Tibial nerve (tissue), 4 donors: ENCODE measurements around the gene MED26. TPM values are rescaled to one million over a fixed set of nuclear protein-coding genes. Genes with fewer than 3 reads are reported as not detected.

Source experiments
- DNase-seq, 2 donors: peaks; one replicate each; pipeline ENCODE4 v3.0.0-alpha.2; 2019; ENCODE audit warnings: low spot score in 2 of 2
- H3K27ac ChIP-seq, 4 donors: fragments of 200-600 bp; sonication (generic) in 3 of 4; one replicate each; pipeline ENCODE4 v1.5.1; 2017 to 2019; ENCODE audit warnings: mild to moderate bottlenecking in 1 of 4
- H3K27me3 ChIP-seq, 2 donors: fragments of 200-600 bp; sonication (generic) in 1 of 2; one replicate each; pipeline versions ENCODE4 v1.5.1 to v1.6.0; 2017 to 2019
- H3K36me3 ChIP-seq, 3 donors: fragments of 200-600 bp; sonication (generic); one replicate each; pipeline ENCODE4 v1.5.1; 2018 to 2019
- H3K4me1 ChIP-seq, 4 donors: fragments of 200-600 bp; sonication (generic) in 3 of 4; one replicate each; pipeline ENCODE4 v1.5.1; 2017 to 2019
- H3K4me3 ChIP-seq, 4 donors: fragments of 200-600 bp; sonication (generic) in 3 of 4; one replicate each; pipeline ENCODE4 v1.5.1; 2017 to 2019; ENCODE audit warnings: mild to moderate bottlenecking in 1 of 4, moderate library complexity in 1 of 4
- H3K9me3 ChIP-seq, 4 donors: fragments of 200-600 bp; sonication (generic) in 3 of 4; one replicate each; pipeline ENCODE4 v1.5.1; 2017 to 2019
- CTCF ChIP-seq, 5 experiments: fragments of 200-600 bp in 3 of 5; fragments of 450-650 bp in 2 of 5; sonication (generic) in 3 of 5; IDR thresholded peaks; one replicate each; pipeline ENCODE4 v1.5.1; 2016 to 2019; ENCODE audit warnings: antibody characterized with exemption in 5 of 5, mild to moderate bottlenecking in 3 of 5, moderate library complexity in 2 of 5
- EP300 ChIP-seq, 2 donors: sonication (generic); formaldehyde crosslinking; IDR thresholded peaks; one replicate each; pipeline ENCODE4 v1.6.1; 2017; ENCODE audit warnings: antibody characterized with exemption in 2 of 2, mild to moderate bottlenecking in 1 of 2
- POLR2A ChIP-seq, 2 donors: fragments of 450-650 bp; IDR thresholded peaks; one replicate each; pipeline ENCODE4 v1.6.1; 2017; ENCODE audit warnings: antibody characterized with exemption in 2 of 2, mild to moderate bottlenecking in 2 of 2, moderate library complexity in 2 of 2
- WGBS, 2 donors: methylation state at CpG; one replicate each; pipeline ENCODE4 v1.1.5; 2018; 5-methylcytosine and 5-hydroxymethylcytosine counted together
- total RNA-seq, 4 donors: library from RNA; depleted of rRNA; stranded (reverse); fragments of >200 nt; gene quantifications; one replicate each; pipeline ENCODE4 v1.1.0, GENCODE V29; 2016

MED26 gene
- total RNA-seq, 4 donors from 2014 or later, result 6.1 to 14.2 (median 11.7) TPM

- Histone ChIP-seq H3K4me3 (peak within 1 kb of the TSS; percentile 67 to 98 (median 90)), H3K27ac (peak within 1 kb of the TSS; percentile 39 to 92 (median 87)), H3K9me3 (no peaks in the 10 kb centered on the region), H3K4me1 (peaks cover 0 to 60% (median 25%) of the 10 kb centered on the region in 4 donors), H3K36me3 (peaks cover 0 to 67% (median 10%) of the 10 kb centered on the region in 3 donors), H3K27me3 (no peaks in the 10 kb centered on the region)
- WGBS, 2 donors, result 0 to 2% methylated on average over 30 to 60 of the region's 83 CpGs
- TF ChIP-seq CTCF (IDR thresholded peaks at IDR 0.05) (peak in 1 of 5 experiments; percentile 46), POLR2A (IDR thresholded peaks at IDR 0.05) (peak; percentile 20 to 85), EP300 (IDR thresholded peaks at IDR 0.05) (peak; percentile 96 to 98)
- peak; percentile 90 for DNase-seq
Observed at GRCh38 chr19:16572332-16573211, 55.4 kb downstream of the MED26 start, which contains the start of gene SLC35E1. TSS of gene SLC35E1 (minus strand) at chr19:16572415. CDS start at chr19:16572364, 51 bp downstream.

- no peak for DNase-seq
- H3K27me3 ChIP-seq, result no peaks in the 10 kb centered on the region
- TF ChIP-seq POLR2A (IDR thresholded peaks at IDR 0.05), result no peak
- TF ChIP-seq CTCF (IDR thresholded peaks at IDR 0.05), result no peak
- no peak for TF ChIP-seq EP300 (IDR thresholded peaks at IDR 0.05)
- peaks cover 0 to 60% (median 25%) of the 10 kb centered on the region in 4 donors for H3K4me1 ChIP-seq
- H3K27ac ChIP-seq, result peak overlapping the region; percentile 37 to 92 (median 80)
- 0 to 1% methylated on average over 18 to 36 of the region's 75 CpGs for WGBS, 2 donors
- peaks cover 0 to 67% (median 4%) of the 10 kb centered on the region in 3 donors for H3K36me3 ChIP-seq
- H3K4me3 ChIP-seq, result peak overlapping the region; percentile 67 to 98 (median 80)
- H3K9me3 ChIP-seq, result no peaks in the 10 kb centered on the region
Observed at GRCh38 chr19:16571822-16572331, 56.1 kb downstream of the MED26 start.

- H3K4me1 ChIP-seq, result peaks cover 0 to 60% (median 25%) of the 10 kb centered on the region in 4 donors
- no peak for DNase-seq
- peak overlapping the region in 3 of 4 donors; percentile 72 to 92 (median 88) for H3K27ac ChIP-seq
- 16 to 19% methylated on average over 5 to 6 of the region's 6 CpGs for WGBS, 2 donors
- H3K9me3 ChIP-seq, result no peaks in the 10 kb centered on the region
- TF ChIP-seq CTCF (IDR thresholded peaks at IDR 0.05) (no peak), EP300 (IDR thresholded peaks at IDR 0.05) (no peak), POLR2A (IDR thresholded peaks at IDR 0.05) (no peak)
- peak overlapping the region; percentile 67 to 98 (median 80) for H3K4me3 ChIP-seq
- H3K36me3 ChIP-seq, result peaks cover 0 to 67% (median 0%) of the 10 kb centered on the region in 3 donors
- H3K27me3 ChIP-seq, result no peaks in the 10 kb centered on the region
Observed at GRCh38 chr19:16571283-16571682, 56.7 kb downstream of the MED26 start.

- no peaks in the 10 kb centered on the region for H3K27me3 ChIP-seq
- TF ChIP-seq EP300 (IDR thresholded peaks at IDR 0.05) (no peak), POLR2A (IDR thresholded peaks at IDR 0.05) (no peak), CTCF (IDR thresholded peaks at IDR 0.05) (no peak)
- no peak overlapping the region for H3K27ac ChIP-seq
- peaks cover 0 to 48% (median 25%) of the 10 kb centered on the region in 4 donors for H3K4me1 ChIP-seq
- 86 to 90% methylated on average over 17 of the region's 17 CpGs for WGBS, 2 donors
- no peaks in the 10 kb centered on the region for H3K9me3 ChIP-seq
- peaks cover 0 to 67% (median 3%) of the 10 kb centered on the region in 3 donors for H3K36me3 ChIP-seq
- no peak for DNase-seq
- H3K4me3 ChIP-seq, result no peak overlapping the region
Observed at GRCh38 chr19:16569609-16570320, 58.2 kb downstream of the MED26 start.
